Activated T-cell treated with anti-CD3 and anti-CD28 coated beads, Interleukin-2, amount 50 U/mL, for 24 hours (primary cell): ENCODE data around the gene SAMD13.
A peak's percentile ranks its signal among the peaks of the same experiment; 100 is the strongest.

Experiments
- DNase-seq: peaks from one replicate; pipeline ENCODE4 v3.0.0-alpha.2; 2020
- H3K27ac Mint-ChIP-seq: 2 replicates; pipeline ENCODE4 v1.8.0; 2020; ENCODE audit warnings: mild to moderate bottlenecking, mixed read lengths
- H3K27me3 Mint-ChIP-seq: 2 replicates; pipeline ENCODE4 v1.8.0; 2020; ENCODE audit warnings: mixed read lengths
- H3K36me3 Mint-ChIP-seq: 2 replicates; pipeline ENCODE4 v1.8.0; 2020; ENCODE audit warnings: low read depth, mixed read lengths
- H3K4me1 Mint-ChIP-seq: 2 replicates; pipeline ENCODE4 v1.8.0; 2020; ENCODE audit warnings: low read depth, mixed read lengths
- H3K4me3 Mint-ChIP-seq: 2 replicates; pipeline ENCODE4 v1.8.0; 2020; ENCODE audit warnings: mild to moderate bottlenecking, moderate library complexity, mixed read lengths
- H3K9me3 Mint-ChIP-seq: 2 replicates; pipeline ENCODE4 v1.8.0; 2020; ENCODE audit warnings: mixed read lengths

The SAMD13 gene

GRCh38 chr1:84298328-84298683, 3.2 kb upstream of the SAMD13 start:
- H3K27me3 Mint-ChIP-seq: peaks cover 16% of the 10 kb centered on the region
- peak overlapping the region; percentile 89 for H3K27ac Mint-ChIP-seq
- peak; percentile 76 for DNase-seq

GRCh38 chr1:84298684-84299535, 2.6 kb upstream of the SAMD13 start:
- H3K4me3 Mint-ChIP-seq: peak overlapping the region; percentile 85
- peaks cover 1% of the 10 kb centered on the region for H3K36me3 Mint-ChIP-seq
- H3K27ac Mint-ChIP-seq: peak overlapping the region; percentile 89
- peaks cover 47% of the 10 kb centered on the region for H3K4me1 Mint-ChIP-seq
- H3K9me3 Mint-ChIP-seq: no peaks in the 10 kb centered on the region
- peak; percentile 69 for DNase-seq
- H3K27me3 Mint-ChIP-seq: peaks cover 16% of the 10 kb centered on the region

More at GRCh38 chr1:84298328-84298683, 3.2 kb upstream of the SAMD13 start:
- peaks cover 44% of the 10 kb centered on the region for H3K4me1 Mint-ChIP-seq
- peak overlapping the region; percentile 85 for H3K4me3 Mint-ChIP-seq
- peaks cover 1% of the 10 kb centered on the region for H3K36me3 Mint-ChIP-seq
- no peaks in the 10 kb centered on the region for H3K9me3 Mint-ChIP-seq

GRCh38 chr1:84299536-84300170, 1.9 kb upstream of the SAMD13 start:
- H3K27ac Mint-ChIP-seq: peak overlapping the region; percentile 89
- peak overlapping the region; percentile 85 for H3K4me3 Mint-ChIP-seq
- no peaks in the 10 kb centered on the region for H3K9me3 Mint-ChIP-seq
- DNase-seq: no peak
- H3K27me3 Mint-ChIP-seq: peaks cover 16% of the 10 kb centered on the region
- peaks cover 47% of the 10 kb centered on the region for H3K4me1 Mint-ChIP-seq
- H3K36me3 Mint-ChIP-seq: peaks cover 1% of the 10 kb centered on the region

- Mint-ChIP-seq H3K4me3 (no peak overlapping the region), H3K9me3 (no peaks in the 10 kb centered on the region), H3K27me3 (peaks cover 15% of the 10 kb centered on the region), H3K36me3 (peaks cover 1% of the 10 kb centered on the region), H3K27ac (no peak overlapping the region), H3K4me1 (peaks cover 51% of the 10 kb centered on the region)
- no peak for DNase-seq
Observed at GRCh38 chr1:84300501-84300900, 1.0 kb upstream of the SAMD13 start.

- Mint-ChIP-seq H3K9me3 (peaks cover 2% of the 10 kb centered on the region), H3K27ac (no peak overlapping the region), H3K4me3 (peak overlapping the region; percentile 63), H3K36me3 (peaks cover 1% of the 10 kb centered on the region), H3K4me1 (peaks cover 51% of the 10 kb centered on the region), H3K27me3 (peaks cover 6% of the 10 kb centered on the region)
- DNase-seq: no peak
Observed at GRCh38 chr1:84301785-84302385, 377 bp downstream of the SAMD13 start.

- Mint-ChIP-seq H3K4me1 (peaks cover 45% of the 10 kb centered on the region), H3K27ac (peak overlapping the region; percentile 22), H3K9me3 (peaks cover 11% of the 10 kb centered on the region), H3K27me3 (peaks cover 6% of the 10 kb centered on the region), H3K4me3 (peak overlapping the region; percentile 63), H3K36me3 (no peaks in the 10 kb centered on the region)
- no peak for DNase-seq
Observed at GRCh38 chr1:84303314-84303830, 1.9 kb downstream of the SAMD13 start.

- Mint-ChIP-seq H3K27me3 (no peaks in the 10 kb centered on the region), H3K27ac (no peak overlapping the region), H3K4me1 (peaks cover 17% of the 10 kb centered on the region), H3K4me3 (no peak overlapping the region), H3K36me3 (no peaks in the 10 kb centered on the region), H3K9me3 (peaks cover 11% of the 10 kb centered on the region)
- no peak for DNase-seq
Observed at GRCh38 chr1:84307398-84307797, 5.9 kb downstream of the SAMD13 start.

GRCh38 chr1:84311296-84311695, 9.8 kb downstream of the SAMD13 start:
- Mint-ChIP-seq H3K27me3 (peaks cover 2% of the 10 kb centered on the region), H3K4me1 (no peaks in the 10 kb centered on the region), H3K27ac (no peak overlapping the region), H3K9me3 (peaks cover 11% of the 10 kb centered on the region), H3K36me3 (no peaks in the 10 kb centered on the region), H3K4me3 (no peak overlapping the region)
- no peak for DNase-seq

GRCh38 chr1:84319662-84320061, 18.2 kb downstream of the SAMD13 start:
- no peak for DNase-seq
- Mint-ChIP-seq H3K4me3 (no peak overlapping the region), H3K9me3 (no peaks in the 10 kb centered on the region), H3K36me3 (no peaks in the 10 kb centered on the region), H3K4me1 (no peaks in the 10 kb centered on the region), H3K27ac (no peak overlapping the region), H3K27me3 (peaks cover 6% of the 10 kb centered on the region)

- Mint-ChIP-seq H3K4me1 (no peaks in the 10 kb centered on the region), H3K9me3 (no peaks in the 10 kb centered on the region), H3K27ac (no peak overlapping the region), H3K27me3 (no peaks in the 10 kb centered on the region), H3K4me3 (no peak overlapping the region), H3K36me3 (no peaks in the 10 kb centered on the region)
- DNase-seq: no peak
Observed at GRCh38 chr1:84327830-84328229, 26.3 kb downstream of the SAMD13 start.

GRCh38 chr1:84330125-84330984, 28.8 kb downstream of the SAMD13 start:
- peaks cover 8% of the 10 kb centered on the region for H3K4me1 Mint-ChIP-seq
- no peaks in the 10 kb centered on the region for H3K27me3 Mint-ChIP-seq
- H3K9me3 Mint-ChIP-seq: peaks cover 3% of the 10 kb centered on the region
- H3K4me3 Mint-ChIP-seq: no peak overlapping the region
- DNase-seq: no peak
- no peak overlapping the region for H3K27ac Mint-ChIP-seq
- no peaks in the 10 kb centered on the region for H3K36me3 Mint-ChIP-seq

- Mint-ChIP-seq H3K27ac (no peak overlapping the region), H3K9me3 (peaks cover 11% of the 10 kb centered on the region), H3K4me3 (no peak overlapping the region), H3K27me3 (peaks cover 6% of the 10 kb centered on the region), H3K4me1 (peaks cover 5% of the 10 kb centered on the region), H3K36me3 (no peaks in the 10 kb centered on the region)
- no peak for DNase-seq
Observed at GRCh38 chr1:84339503-84339902, 38.0 kb downstream of the SAMD13 start.

GRCh38 chr1:84344286-84344685, 42.8 kb downstream of the SAMD13 start:
- H3K27ac Mint-ChIP-seq: no peak overlapping the region
- H3K36me3 Mint-ChIP-seq: no peaks in the 10 kb centered on the region
- H3K9me3 Mint-ChIP-seq: no peaks in the 10 kb centered on the region
- H3K27me3 Mint-ChIP-seq: peaks cover 4% of the 10 kb centered on the region
- no peaks in the 10 kb centered on the region for H3K4me1 Mint-ChIP-seq
- no peak overlapping the region for H3K4me3 Mint-ChIP-seq
- no peak for DNase-seq

GRCh38 chr1:84345220-84345619, 43.7 kb downstream of the SAMD13 start:
- Mint-ChIP-seq H3K27ac (no peak overlapping the region), H3K36me3 (no peaks in the 10 kb centered on the region), H3K4me1 (no peaks in the 10 kb centered on the region), H3K4me3 (no peak overlapping the region), H3K9me3 (no peaks in the 10 kb centered on the region), H3K27me3 (no peaks in the 10 kb centered on the region)
- no peak for DNase-seq
